Heart left ventricle (tissue), 13 donors: Measurements from ENCODE around the gene NR1I2.

Experiments used
- CTCF ChIP-seq, 12 donors: fragments of 200-600 bp; sonication (generic) in 4 of 12; IDR thresholded peaks; one replicate each; pipeline versions ENCODE4 v1.5.0 to v1.8.0; 2018 to 2022; ENCODE audit warnings: antibody characterized with exemption in 12 of 12, mild to moderate bottlenecking in 5 of 12
- POLR2A ChIP-seq, 2 donors: fragments of 450-650 bp; IDR thresholded peaks; one replicate each; pipeline ENCODE4 v1.6.1; 2017; ENCODE audit warnings: antibody characterized with exemption in 2 of 2, mild to moderate bottlenecking in 2 of 2, moderate library complexity in 2 of 2
- donor health status: ischemic (EF 13 %, LVEDD 7.1; RV severe dilation, severe dysfunction).
- donor health status: DM: no; HTN: yes; CAD: no.
- donor health status: DM: no; HTN: no; CAD: no.
- donor health status: ischemic (EF 25% LVEDD 6.9; RV normal size, moderate dysfunction).
- donor health status: ischemic (EF 25% LVEDD 5.7; RV mildly dilated, moderate dysfunction).
- donor health status: ischemic (EF 35%, LVEDD 5.7; RV mildly dilated, moderate dysfunction).
- donor health status: nonischemic (EF 11% LVEDD 7.7; RV severe dilation, severe dysfunction).
- donor health status: DM: yes; HTN: yes; CAD: no.
- donor health status: PGD.
- donor health status: ischemic (EF 29% LVEDD 5.4; RV normal size, mild dysfunction).
- donor health status: nonischemic (EF 23%, LVEDD 6.1; RV moderate dilation, normal function).

- TF ChIP-seq CTCF (IDR thresholded peaks at IDR 0.05) = no peak
- no peak for TF ChIP-seq POLR2A (IDR thresholded peaks at IDR 0.05)
Measured at GRCh38 chr3:119849126-119849525, 67.2 kb downstream of the NR1I2 start.
